ENCODE measurements around the gene PLAAT1.

GRCh38 chr3:193305356-193305755 is 64.3 kb downstream of the PLAAT1 start:
- TF ChIP-seq SP1 (CRISPR knock-in tag; conservative IDR thresholded peaks at IDR 0.05): no peak
- TF ChIP-seq CTCF (IDR thresholded peaks at IDR 0.05): no peak
- TF ChIP-seq ATF3 (CRISPR knock-in tag; conservative IDR thresholded peaks at IDR 0.05): no peak
- TF ChIP-seq NR3C1 (CRISPR knock-in tag; conservative IDR thresholded peaks at IDR 0.05; ENCODE audit: low read depth): no peak
- TF ChIP-seq GABPB1 (CRISPR knock-in tag; IDR thresholded peaks at IDR 0.05): no peak
- TF ChIP-seq ZNF532 (CRISPR knock-in tag; IDR thresholded peaks at IDR 0.05; ENCODE audit: borderline replicate concordance): no peak
- no peak for TF ChIP-seq MXD4 (CRISPR knock-in tag; IDR thresholded peaks at IDR 0.05; ENCODE audit: borderline replicate concordance)
- TF ChIP-seq JUN (CRISPR knock-in tag; IDR thresholded peaks at IDR 0.05): no peak
- TF ChIP-seq TEAD1 (CRISPR knock-in tag; IDR thresholded peaks at IDR 0.05): no peak
- TF ChIP-seq AFF4 (CRISPR knock-in tag; IDR thresholded peaks at IDR 0.05; ENCODE audit: borderline replicate concordance): no peak
- no peak for TF ChIP-seq EMX1 (CRISPR knock-in tag; IDR thresholded peaks at IDR 0.05)
- TF ChIP-seq USF2 (CRISPR knock-in tag; IDR thresholded peaks at IDR 0.05): no peak
- TF ChIP-seq MAX (CRISPR knock-in tag; IDR thresholded peaks at IDR 0.05): no peak
- no peak for TF ChIP-seq USF1 (CRISPR knock-in tag; IDR thresholded peaks at IDR 0.05)

Data from WTC11 (cell line).